ENCODE results near the gene KLHL5. TPM values are rescaled to one million over a fixed set of nuclear protein-coding genes. Genes with fewer than 3 reads are reported as not detected.
A peak's percentile ranks its signal among the peaks of the same experiment; 100 is the strongest.

Gene KLHL5
- total and polyA plus RNA-seq, 9 of the 15 experiments (the other 6 are each of a cell fraction or from before 2014, with no cell fraction given) = 8.0 to 30.8 (median 22.1) TPM

GRCh38 chr4:39025552-39026085, 36.4 kb upstream of the KLHL5 start:
- peak in 2 of 4 experiments; percentile 43 to 58 for DNase-seq (ENCODE audit: extremely low read depth in 1 of 4, low spot score in 3 of 4)
- Histone ChIP-seq H3K27ac (ENCODE audit: extremely low read depth, low read depth, low read length) (peak overlapping the region; percentile 82), H3K9ac (ENCODE audit: insufficient read depth in 1 of 2, low read depth in 2 of 2, low read length in 2 of 2) (peak overlapping the region in 1 of 2 experiments; percentile 55; a peak in 2 of 4 replicates), H2AFZ (ENCODE audit: low read depth, low read length) (peak overlapping the region; percentile 89), H3K36me3 (ENCODE audit: control insufficient read depth, insufficient read depth, low read length) (no peaks in the 10 kb centered on the region), H3K9me1 (ENCODE audit: control insufficient read depth, insufficient read depth, low read length) (no peaks in the 10 kb centered on the region), H3K27me3 (ENCODE audit: control insufficient read depth in 2 of 2, insufficient read depth in 2 of 2, low read length in 2 of 2) (no peaks in the 10 kb centered on the region), H3K4me2 (ENCODE audit: insufficient read depth, low read length) (peak overlapping the region; percentile 60), H3K79me2 (ENCODE audit: control insufficient read depth, insufficient read depth, low read length) (peaks cover 6% of the 10 kb centered on the region; the same call in 2 of the 3 replicates), H3K4me1 (replicated peaks in 1 of 2; ENCODE audit: control insufficient read depth in 2 of 2, insufficient read depth in 2 of 2, low read length in 2 of 2) (peaks cover 7 to 15% of the 10 kb centered on the region in 2 experiments; a peak in 2 of 5 replicates), H4K20me1 (replicated peaks; ENCODE audit: control insufficient read depth, insufficient read depth, low read length) (no peaks in the 10 kb centered on the region), H3K9me3 (replicated peaks; ENCODE audit: control insufficient read depth, insufficient read depth, low read depth, low read length) (no peaks in the 10 kb centered on the region), H3K4me3 (no peak overlapping the region; the same call in 1 of the 2 replicates)
- ATAC-seq = peak; percentile 64
- BruUV-seq (replicated peaks) = no TSS peak
- 4% methylated on average over 4 of the region's 4 CpGs for WGBS (ENCODE audit: insufficient coverage, low coverage, missing lambda C conversion rate)
- in situ Hi-C loops (cut with MboI) = no loop called here
- ChIA-PET POLR2A (interaction anchor here (0.7 to 1.8 kb wide), 2 partner anchors 26 to 935 kb away, joined by 3 to 7 read pairs; no protein-coding TSS in a partner anchor), CTCF (ENCODE audit: low intra/inter-chr PET ratio) (no interaction called here)
- intact Hi-C loops (cut with micrococcal nuclease) = loop anchor here (2.0 kb wide), 1 partner anchor 19 kb away; no protein-coding TSS in a partner anchor
- peak; percentile 51 for FAIRE-seq
- TF ChIP-seq VEZF1 (CRISPR knock-in tag; IDR thresholded peaks at IDR 0.05) = peak; percentile 30; the same call in 1 of the 2 replicates
- TF ChIP-seq SMARCA4 (IDR thresholded peaks at IDR 0.05) = peak; percentile 53
- TF ChIP-seq, protein P1, sequence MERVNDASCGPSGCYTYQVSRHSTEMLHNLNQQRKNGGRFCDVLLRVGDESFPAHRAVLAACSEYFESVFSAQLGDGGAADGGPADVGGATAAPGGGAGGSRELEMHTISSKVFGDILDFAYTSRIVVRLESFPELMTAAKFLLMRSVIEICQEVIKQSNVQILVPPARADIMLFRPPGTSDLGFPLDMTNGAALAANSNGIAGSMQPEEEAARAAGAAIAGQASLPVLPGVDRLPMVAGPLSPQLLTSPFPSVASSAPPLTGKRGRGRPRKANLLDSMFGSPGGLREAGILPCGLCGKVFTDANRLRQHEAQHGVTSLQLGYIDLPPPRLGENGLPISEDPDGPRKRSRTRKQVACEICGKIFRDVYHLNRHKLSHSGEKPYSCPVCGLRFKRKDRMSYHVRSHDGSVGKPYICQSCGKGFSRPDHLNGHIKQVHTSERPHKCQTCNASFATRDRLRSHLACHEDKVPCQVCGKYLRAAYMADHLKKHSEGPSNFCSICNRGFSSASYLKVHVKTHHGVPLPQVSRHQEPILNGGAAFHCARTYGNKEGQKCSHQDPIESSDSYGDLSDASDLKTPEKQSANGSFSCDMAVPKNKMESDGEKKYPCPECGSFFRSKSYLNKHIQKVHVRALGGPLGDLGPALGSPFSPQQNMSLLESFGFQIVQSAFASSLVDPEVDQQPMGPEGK (CRISPR knock-in tag; IDR thresholded peaks at IDR 0.05; ENCODE audit: borderline replicate concordance) = no peak
- peak; percentile 64 for TF ChIP-seq DPF2 (IDR thresholded peaks at IDR 0.05)
- TF ChIP-seq KDM1A (IDR thresholded peaks at IDR 0.05) = 0 out of 4 replicates have a peak, but pooled peaks of 1 of the 2 experiments have one; percentile 25
- 0 out of 2 replicates have a peak, but pooled peaks have one; percentile 52 for TF ChIP-seq HDAC2 (IDR thresholded peaks at IDR 0.05)
- TF ChIP-seq, protein P2, sequence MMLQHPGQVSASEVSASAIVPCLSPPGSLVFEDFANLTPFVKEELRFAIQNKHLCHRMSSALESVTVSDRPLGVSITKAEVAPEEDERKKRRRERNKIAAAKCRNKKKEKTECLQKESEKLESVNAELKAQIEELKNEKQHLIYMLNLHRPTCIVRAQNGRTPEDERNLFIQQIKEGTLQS (IDR thresholded peaks at IDR 0.05) = peak; percentile 45; the same call in 1 of the 2 replicates
- TF ChIP-seq, protein P2 (CRISPR knock-in tag; conservative IDR thresholded peaks at IDR 0.05) = no peak
- no peak for TF ChIP-seq CTBP1 (IDR thresholded peaks at IDR 0.05; ENCODE audit: borderline replicate concordance)
- TF ChIP-seq, protein P3, sequence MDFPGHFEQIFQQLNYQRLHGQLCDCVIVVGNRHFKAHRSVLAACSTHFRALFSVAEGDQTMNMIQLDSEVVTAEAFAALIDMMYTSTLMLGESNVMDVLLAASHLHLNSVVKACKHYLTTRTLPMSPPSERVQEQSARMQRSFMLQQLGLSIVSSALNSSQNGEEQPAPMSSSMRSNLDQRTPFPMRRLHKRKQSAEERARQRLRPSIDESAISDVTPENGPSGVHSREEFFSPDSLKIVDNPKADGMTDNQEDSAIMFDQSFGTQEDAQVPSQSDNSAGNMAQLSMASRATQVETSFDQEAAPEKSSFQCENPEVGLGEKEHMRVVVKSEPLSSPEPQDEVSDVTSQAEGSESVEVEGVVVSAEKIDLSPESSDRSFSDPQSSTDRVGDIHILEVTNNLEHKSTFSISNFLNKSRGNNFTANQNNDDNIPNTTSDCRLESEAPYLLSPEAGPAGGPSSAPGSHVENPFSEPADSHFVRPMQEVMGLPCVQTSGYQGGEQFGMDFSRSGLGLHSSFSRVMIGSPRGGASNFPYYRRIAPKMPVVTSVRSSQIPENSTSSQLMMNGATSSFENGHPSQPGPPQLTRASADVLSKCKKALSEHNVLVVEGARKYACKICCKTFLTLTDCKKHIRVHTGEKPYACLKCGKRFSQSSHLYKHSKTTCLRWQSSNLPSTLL (IDR thresholded peaks at IDR 0.05) = no peak
- TF ChIP-seq JUND (IDR thresholded peaks at IDR 0.05; ENCODE audit: borderline replicate concordance, low read depth, low read length) = peak; percentile 22; the same call in 1 of the 2 replicates
- no peak for TF ChIP-seq JUND (tag; IDR thresholded peaks at IDR 0.05; ENCODE audit: borderline replicate concordance, low read depth, low read length)
- TF ChIP-seq, protein P4, sequence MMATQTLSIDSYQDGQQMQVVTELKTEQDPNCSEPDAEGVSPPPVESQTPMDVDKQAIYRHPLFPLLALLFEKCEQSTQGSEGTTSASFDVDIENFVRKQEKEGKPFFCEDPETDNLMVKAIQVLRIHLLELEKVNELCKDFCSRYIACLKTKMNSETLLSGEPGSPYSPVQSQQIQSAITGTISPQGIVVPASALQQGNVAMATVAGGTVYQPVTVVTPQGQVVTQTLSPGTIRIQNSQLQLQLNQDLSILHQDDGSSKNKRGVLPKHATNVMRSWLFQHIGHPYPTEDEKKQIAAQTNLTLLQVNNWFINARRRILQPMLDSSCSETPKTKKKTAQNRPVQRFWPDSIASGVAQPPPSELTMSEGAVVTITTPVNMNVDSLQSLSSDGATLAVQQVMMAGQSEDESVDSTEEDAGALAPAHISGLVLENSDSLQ (IDR thresholded peaks at IDR 0.05) = peak; percentile 82
